GM23338 (cell line): ENCODE results near the gene DOCK1. TPM values are rescaled to one million over a fixed set of nuclear protein-coding genes. Genes with fewer than 3 reads are reported as not detected.

ENCODE experiments used
- ATAC-seq: fragments of 200-7000 bp; cut with Tn5 transposase; 3 replicates; pipeline ENCODE4 v1.9.1; 2020
- DNase-seq: peaks from one replicate; pipeline ENCODE4 v3.0.0-alpha.2; 2015; ENCODE audit warnings: low spot score
- H2AFZ ChIP-seq: fragments of 200-600 bp; sonication (generic); 2 replicates; pipeline ENCODE4 v1.8.0; 2016; ENCODE audit warnings: antibody characterized with exemption, mild to moderate bottlenecking, moderate library complexity
- H3F3A ChIP-seq: fragments of 200-600 bp; sonication (generic); replicated peaks from 2 replicates; pipeline ENCODE4 v1.8.0; 2017; ENCODE audit warnings: antibody characterized with exemption, mixed run types, low read depth
- H3K27ac ChIP-seq: fragments of 200-600 bp; sonication (generic); 2 replicates; pipeline ENCODE4 v1.6.1; 2016; ENCODE audit warnings: low read depth
- H3K27me3 ChIP-seq: fragments of 200-600 bp; sonication (generic); 2 replicates; pipeline ENCODE4 v1.8.0; 2016; ENCODE audit warnings: mild to moderate bottlenecking, mixed run types, moderate library complexity; ENCODE audit not compliant: insufficient read depth
- H3K36me3 ChIP-seq: fragments of 200-600 bp; sonication (generic); 2 replicates; pipeline ENCODE4 v1.8.0; 2016; ENCODE audit warnings: mild to moderate bottlenecking; ENCODE audit not compliant: insufficient read depth
- H3K4me1 ChIP-seq: fragments of 200-600 bp; sonication (generic); 2 replicates; pipeline ENCODE4 v1.8.0; 2016; ENCODE audit warnings: mild to moderate bottlenecking, moderate library complexity; ENCODE audit not compliant: insufficient read depth
- H3K4me2 ChIP-seq: fragments of 200-600 bp; sonication (generic); 2 replicates; pipeline ENCODE4 v1.7.1; 2017; ENCODE audit warnings: mixed run types
- H3K4me3 ChIP-seq: fragments of 200-600 bp; sonication (generic); 2 replicates; pipeline ENCODE4 v1.6.1; 2016; ENCODE audit warnings: mixed run types
- H3K79me2 ChIP-seq: fragments of 200-600 bp; sonication (generic); replicated peaks from 2 replicates; pipeline ENCODE4 v1.8.0; 2017; ENCODE audit warnings: mild to moderate bottlenecking; ENCODE audit not compliant: insufficient read depth
- H3K9me2 ChIP-seq: fragments of 200-600 bp; sonication (generic); 2 replicates; pipeline ENCODE4 v1.8.0; 2017; ENCODE audit not compliant: insufficient read depth
- H4K20me1 ChIP-seq: fragments of 200-600 bp; sonication (generic); replicated peaks from 2 replicates; pipeline ENCODE4 v1.8.0; 2017; ENCODE audit warnings: mild to moderate bottlenecking; ENCODE audit not compliant: insufficient read depth
- H3K27ac Mint-ChIP-seq: 2 replicates; pipeline ENCODE4 v1.8.0; 2020; ENCODE audit warnings: inconsistent platforms, mild to moderate bottlenecking, moderate library complexity, mixed read lengths
- H3K27me3 Mint-ChIP-seq: 3 replicates; pipeline ENCODE4 v1.8.0; 2022; ENCODE audit warnings: low read depth, mild to moderate bottlenecking, moderate library complexity, mixed read lengths, inconsistent platforms; ENCODE audit not compliant: insufficient read depth, poor library complexity
- H3K36me3 Mint-ChIP-seq: 3 replicates; pipeline ENCODE4 v1.8.0; 2021; ENCODE audit warnings: low read depth, mild to moderate bottlenecking, inconsistent platforms, moderate library complexity, mixed read lengths
- H3K4me1 Mint-ChIP-seq: 3 replicates; pipeline ENCODE4 v1.8.0; 2020; ENCODE audit warnings: mild to moderate bottlenecking, inconsistent platforms, mixed read lengths
- H3K4me3 Mint-ChIP-seq: 3 replicates; pipeline ENCODE4 v1.8.0; 2021; ENCODE audit warnings: moderate library complexity, mild to moderate bottlenecking, inconsistent platforms, mixed read lengths
- H3K9me3 Mint-ChIP-seq: 3 replicates; pipeline ENCODE4 v1.8.0; 2020; ENCODE audit warnings: moderate library complexity, mild to moderate bottlenecking, inconsistent platforms, mixed read lengths
- EZH2 ChIP-seq: fragments of 200-600 bp; sonication (generic); IDR thresholded peaks from one replicate; pipeline ENCODE4 v1.8.0; 2017; ENCODE audit warnings: antibody characterized with exemption, mild to moderate bottlenecking, low read depth; ENCODE audit not compliant: unreplicated experiment
- EZH2phosphoT487 ChIP-seq: fragments of 200-600 bp; sonication (generic); IDR thresholded peaks from one replicate; pipeline ENCODE4 v1.8.1; 2018; ENCODE audit warnings: antibody characterized with exemption; ENCODE audit not compliant: unreplicated experiment
- JUNB ChIP-seq: IDR thresholded peaks from one replicate; pipeline ENCODE4 v1.6.1; 2016; ENCODE audit warnings: antibody characterized with exemption; ENCODE audit not compliant: unreplicated experiment
- NANOG ChIP-seq: IDR thresholded peaks from 2 replicates; pipeline ENCODE4 v1.6.1; 2016; ENCODE audit warnings: antibody characterized with exemption, borderline replicate concordance
- POLR2AphosphoS5 ChIP-seq: IDR thresholded peaks from 2 replicates; pipeline ENCODE4 v1.6.1; 2016; ENCODE audit warnings: antibody characterized with exemption, low read depth
- STAT1 ChIP-seq: IDR thresholded peaks from one replicate; pipeline ENCODE4 v1.6.1; 2016; ENCODE audit warnings: antibody characterized with exemption; ENCODE audit not compliant: unreplicated experiment
- ZNF114 ChIP-seq: fragments of 250-450 bp; sonication (Bioruptor Pico); IDR thresholded peaks from 2 replicates; pipeline ENCODE4 v1.5.0; 2020; ENCODE audit warnings: mild to moderate bottlenecking, moderate library complexity
- polyA plus RNA-seq: library from polyadenylated mRNA; unstranded; fragments of >200 nt; fragmentation: Nextera tagmentation; extraction: Ambion mirVana; gene quantifications from 2 replicates; pipeline ENCODE4 v1.2.1, GENCODE V29; 2016
- total RNA-seq: library from RNA; depleted of rRNA; stranded (reverse); fragments of >200 nt; shearing (Covaris generic); gene quantifications from 2 replicates; pipeline ENCODE4 v1.2.3, GENCODE V29; 2014
- TF ChIP-seq, protein P1 (sequence below): fragments of 250-450 bp; sonication (Bioruptor Pico); IDR thresholded peaks from 2 replicates; pipeline ENCODE4 v1.5.0; 2020; ENCODE audit warnings: mild to moderate bottlenecking, moderate library complexity
- TF ChIP-seq, protein P2 (sequence below), 2 experiments: fragments of 200-600 bp in 1 of 2; sonication (generic) in 1 of 2; conservative IDR thresholded peaks; 2 replicates each; pipeline versions ENCODE4 v1.5.1 to v1.6.1; 2016 to 2017; ENCODE audit warnings: antibody characterized with exemption in 2 of 2, low read depth in 2 of 2, mild to moderate bottlenecking in 2 of 2, moderate library complexity in 1 of 2

Gene DOCK1
- total and polyA plus RNA-seq, 2 experiments from 2014 or later, result 13.2 to 55.3 TPM

DNA sequence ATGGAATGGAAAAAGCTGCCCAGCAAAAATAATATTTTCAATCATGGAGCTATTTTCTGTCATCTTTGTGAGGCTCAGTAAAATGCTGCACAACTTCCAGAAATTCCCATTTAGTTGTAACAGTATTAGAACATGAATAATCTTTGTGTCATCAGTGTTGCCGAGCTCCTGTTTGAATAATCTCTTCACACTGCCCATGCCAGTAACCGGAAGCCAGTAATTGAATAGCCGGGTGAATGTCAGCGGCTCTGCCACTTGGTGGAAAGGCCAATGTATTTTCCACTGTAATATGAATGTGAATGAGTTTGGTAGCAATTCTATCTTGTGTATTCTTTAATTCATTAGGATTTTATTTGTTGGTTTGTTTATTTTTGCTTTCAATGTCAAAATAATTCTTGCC, 463.7 kb downstream of the DOCK1 start (continued):
- TF ChIP-seq EZH2 (no peak), STAT1 (no peak)
- TF ChIP-seq, protein P1, sequence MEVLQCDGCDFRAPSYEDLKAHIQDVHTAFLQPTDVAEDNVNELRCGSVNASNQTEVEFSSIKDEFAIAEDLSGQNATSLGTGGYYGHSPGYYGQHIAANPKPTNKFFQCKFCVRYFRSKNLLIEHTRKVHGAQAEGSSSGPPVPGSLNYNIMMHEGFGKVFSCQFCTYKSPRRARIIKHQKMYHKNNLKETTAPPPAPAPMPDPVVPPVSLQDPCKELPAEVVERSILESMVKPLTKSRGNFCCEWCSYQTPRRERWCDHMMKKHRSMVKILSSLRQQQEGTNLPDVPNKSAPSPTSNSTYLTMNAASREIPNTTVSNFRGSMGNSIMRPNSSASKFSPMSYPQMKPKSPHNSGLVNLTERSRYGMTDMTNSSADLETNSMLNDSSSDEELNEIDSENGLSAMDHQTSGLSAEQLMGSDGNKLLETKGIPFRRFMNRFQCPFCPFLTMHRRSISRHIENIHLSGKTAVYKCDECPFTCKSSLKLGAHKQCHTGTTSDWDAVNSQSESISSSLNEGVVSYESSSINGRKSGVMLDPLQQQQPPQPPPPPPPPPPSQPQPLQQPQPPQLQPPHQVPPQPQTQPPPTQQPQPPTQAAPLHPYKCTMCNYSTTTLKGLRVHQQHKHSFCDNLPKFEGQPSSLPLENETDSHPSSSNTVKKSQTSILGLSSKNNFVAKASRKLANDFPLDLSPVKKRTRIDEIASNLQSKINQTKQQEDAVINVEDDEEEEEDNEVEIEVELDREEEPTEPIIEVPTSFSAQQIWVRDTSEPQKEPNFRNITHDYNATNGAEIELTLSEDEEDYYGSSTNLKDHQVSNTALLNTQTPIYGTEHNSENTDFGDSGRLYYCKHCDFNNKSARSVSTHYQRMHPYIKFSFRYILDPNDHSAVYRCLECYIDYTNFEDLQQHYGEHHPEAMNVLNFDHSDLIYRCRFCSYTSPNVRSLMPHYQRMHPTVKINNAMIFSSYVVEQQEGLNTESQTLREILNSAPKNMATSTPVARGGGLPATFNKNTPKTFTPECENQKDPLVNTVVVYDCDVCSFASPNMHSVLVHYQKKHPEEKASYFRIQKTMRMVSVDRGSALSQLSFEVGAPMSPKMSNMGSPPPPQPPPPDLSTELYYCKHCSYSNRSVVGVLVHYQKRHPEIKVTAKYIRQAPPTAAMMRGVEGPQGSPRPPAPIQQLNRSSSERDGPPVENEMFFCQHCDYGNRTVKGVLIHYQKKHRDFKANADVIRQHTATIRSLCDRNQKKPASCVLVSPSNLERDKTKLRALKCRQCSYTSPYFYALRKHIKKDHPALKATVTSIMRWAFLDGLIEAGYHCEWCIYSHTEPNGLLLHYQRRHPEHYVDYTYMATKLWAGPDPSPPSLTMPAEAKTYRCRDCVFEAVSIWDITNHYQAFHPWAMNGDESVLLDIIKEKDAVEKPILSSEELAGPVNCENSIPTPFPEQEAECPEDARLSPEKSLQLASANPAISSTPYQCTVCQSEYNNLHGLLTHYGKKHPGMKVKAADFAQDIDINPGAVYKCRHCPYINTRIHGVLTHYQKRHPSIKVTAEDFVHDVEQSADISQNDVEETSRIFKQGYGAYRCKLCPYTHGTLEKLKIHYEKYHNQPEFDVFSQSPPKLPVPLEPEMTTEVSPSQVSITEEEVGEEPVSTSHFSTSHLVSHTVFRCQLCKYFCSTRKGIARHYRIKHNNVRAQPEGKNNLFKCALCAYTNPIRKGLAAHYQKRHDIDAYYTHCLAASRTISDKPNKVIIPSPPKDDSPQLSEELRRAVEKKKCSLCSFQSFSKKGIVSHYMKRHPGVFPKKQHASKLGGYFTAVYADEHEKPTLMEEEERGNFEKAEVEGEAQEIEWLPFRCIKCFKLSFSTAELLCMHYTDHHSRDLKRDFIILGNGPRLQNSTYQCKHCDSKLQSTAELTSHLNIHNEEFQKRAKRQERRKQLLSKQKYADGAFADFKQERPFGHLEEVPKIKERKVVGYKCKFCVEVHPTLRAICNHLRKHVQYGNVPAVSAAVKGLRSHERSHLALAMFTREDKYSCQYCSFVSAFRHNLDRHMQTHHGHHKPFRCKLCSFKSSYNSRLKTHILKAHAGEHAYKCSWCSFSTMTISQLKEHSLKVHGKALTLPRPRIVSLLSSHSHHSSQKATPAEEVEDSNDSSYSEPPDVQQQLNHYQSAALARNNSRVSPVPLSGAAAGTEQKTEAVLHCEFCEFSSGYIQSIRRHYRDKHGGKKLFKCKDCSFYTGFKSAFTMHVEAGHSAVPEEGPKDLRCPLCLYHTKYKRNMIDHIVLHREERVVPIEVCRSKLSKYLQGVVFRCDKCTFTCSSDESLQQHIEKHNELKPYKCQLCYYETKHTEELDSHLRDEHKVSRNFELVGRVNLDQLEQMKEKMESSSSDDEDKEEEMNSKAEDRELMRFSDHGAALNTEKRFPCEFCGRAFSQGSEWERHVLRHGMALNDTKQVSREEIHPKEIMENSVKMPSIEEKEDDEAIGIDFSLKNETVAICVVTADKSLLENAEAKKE (CRISPR knock-in tag), result no peak

DNA sequence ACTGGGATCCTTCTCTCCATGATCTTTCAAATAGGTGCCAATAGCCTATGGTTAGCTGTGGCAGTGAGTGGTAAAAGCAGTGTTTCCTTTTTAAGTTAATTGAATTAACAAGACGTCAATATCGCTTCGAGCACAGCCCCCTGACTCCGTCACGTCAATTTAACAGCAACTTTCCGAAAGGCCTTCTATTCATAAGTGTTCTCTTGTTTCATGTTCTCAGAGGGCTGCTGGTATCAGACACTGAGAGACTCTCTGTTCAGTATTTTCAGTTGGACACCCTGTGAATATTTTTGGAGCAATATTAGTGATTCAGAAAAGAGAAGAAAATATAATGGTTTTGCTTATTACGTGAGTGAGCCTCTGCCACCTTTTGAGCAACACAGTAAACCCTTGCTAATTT, 465.4 kb downstream of the DOCK1 start:
- Mint-ChIP-seq H3K36me3 (peaks cover 10% of the 10 kb centered on the region; the same call in 1 of the 3 replicates), H3K9me3 (no peaks in the 10 kb centered on the region), H3K27me3 (no peaks in the 10 kb centered on the region), H3K4me3 (no peak overlapping the region), H3K4me1 (no peaks in the 10 kb centered on the region; the same call in 2 of the 3 replicates), H3K27ac (no peak overlapping the region)
- Histone ChIP-seq H3K4me1 (no peaks in the 10 kb centered on the region), H3K36me3 (no peaks in the 10 kb centered on the region), H3K4me3 (no peak overlapping the region), H3K27ac (no peak overlapping the region), H4K20me1 (no peaks in the 10 kb centered on the region; the same call in 1 of the 2 replicates), H3K79me2 (no peaks in the 10 kb centered on the region), H3K9me2 (no peaks in the 10 kb centered on the region), H3F3A (no peaks in the 10 kb centered on the region), H3K27me3 (no peaks in the 10 kb centered on the region), H3K4me2 (no peak overlapping the region), H2AFZ (no peak overlapping the region)
- no peak for ATAC-seq
- DNase-seq, result no peak
- TF ChIP-seq, protein P1 (CRISPR knock-in tag), result no peak
- TF ChIP-seq, protein P2, sequence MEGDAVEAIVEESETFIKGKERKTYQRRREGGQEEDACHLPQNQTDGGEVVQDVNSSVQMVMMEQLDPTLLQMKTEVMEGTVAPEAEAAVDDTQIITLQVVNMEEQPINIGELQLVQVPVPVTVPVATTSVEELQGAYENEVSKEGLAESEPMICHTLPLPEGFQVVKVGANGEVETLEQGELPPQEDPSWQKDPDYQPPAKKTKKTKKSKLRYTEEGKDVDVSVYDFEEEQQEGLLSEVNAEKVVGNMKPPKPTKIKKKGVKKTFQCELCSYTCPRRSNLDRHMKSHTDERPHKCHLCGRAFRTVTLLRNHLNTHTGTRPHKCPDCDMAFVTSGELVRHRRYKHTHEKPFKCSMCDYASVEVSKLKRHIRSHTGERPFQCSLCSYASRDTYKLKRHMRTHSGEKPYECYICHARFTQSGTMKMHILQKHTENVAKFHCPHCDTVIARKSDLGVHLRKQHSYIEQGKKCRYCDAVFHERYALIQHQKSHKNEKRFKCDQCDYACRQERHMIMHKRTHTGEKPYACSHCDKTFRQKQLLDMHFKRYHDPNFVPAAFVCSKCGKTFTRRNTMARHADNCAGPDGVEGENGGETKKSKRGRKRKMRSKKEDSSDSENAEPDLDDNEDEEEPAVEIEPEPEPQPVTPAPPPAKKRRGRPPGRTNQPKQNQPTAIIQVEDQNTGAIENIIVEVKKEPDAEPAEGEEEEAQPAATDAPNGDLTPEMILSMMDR (conservative IDR thresholded peaks at IDR 0.05; ENCODE audit: low read depth in 2 of 2), result no peak
- TF ChIP-seq NANOG (no peak), EZH2phosphoT487 (no peak), STAT1 (no peak), POLR2AphosphoS5 (no peak), ZNF114 (no peak), JUNB (no peak)
